Epithelial cell of proximal tubule (primary cell): Measurements from ENCODE around the gene SERPIND1. TPM values are rescaled to one million over a fixed set of nuclear protein-coding genes. Genes with fewer than 3 reads are reported as not detected.

Source experiments
- DNase-seq: peaks from one replicate; pipeline ENCODE4 v3.0.0-alpha.2; 2011; ENCODE audit warnings: low read depth
- H3K4me3 ChIP-seq: 2 replicates; pipeline ENCODE4 v1.5.1; 2011; ENCODE audit warnings: low read depth, mild to moderate bottlenecking, low read length
- total RNA-seq: library from RNA; depleted of rRNA; stranded (reverse); fragments of >200 nt; gene quantifications from 2 replicates; pipeline ENCODE4 v1.2.3, GENCODE V29; 2015
- TF ChIP-seq, protein P1 (sequence below): conservative IDR thresholded peaks from 2 replicates; pipeline ENCODE4 v1.5.1; 2012; ENCODE audit warnings: low read depth, mild to moderate bottlenecking, low read length

The SERPIND1 gene
- total RNA-seq, 1 donor from 2014 or later = not detected

DNA sequence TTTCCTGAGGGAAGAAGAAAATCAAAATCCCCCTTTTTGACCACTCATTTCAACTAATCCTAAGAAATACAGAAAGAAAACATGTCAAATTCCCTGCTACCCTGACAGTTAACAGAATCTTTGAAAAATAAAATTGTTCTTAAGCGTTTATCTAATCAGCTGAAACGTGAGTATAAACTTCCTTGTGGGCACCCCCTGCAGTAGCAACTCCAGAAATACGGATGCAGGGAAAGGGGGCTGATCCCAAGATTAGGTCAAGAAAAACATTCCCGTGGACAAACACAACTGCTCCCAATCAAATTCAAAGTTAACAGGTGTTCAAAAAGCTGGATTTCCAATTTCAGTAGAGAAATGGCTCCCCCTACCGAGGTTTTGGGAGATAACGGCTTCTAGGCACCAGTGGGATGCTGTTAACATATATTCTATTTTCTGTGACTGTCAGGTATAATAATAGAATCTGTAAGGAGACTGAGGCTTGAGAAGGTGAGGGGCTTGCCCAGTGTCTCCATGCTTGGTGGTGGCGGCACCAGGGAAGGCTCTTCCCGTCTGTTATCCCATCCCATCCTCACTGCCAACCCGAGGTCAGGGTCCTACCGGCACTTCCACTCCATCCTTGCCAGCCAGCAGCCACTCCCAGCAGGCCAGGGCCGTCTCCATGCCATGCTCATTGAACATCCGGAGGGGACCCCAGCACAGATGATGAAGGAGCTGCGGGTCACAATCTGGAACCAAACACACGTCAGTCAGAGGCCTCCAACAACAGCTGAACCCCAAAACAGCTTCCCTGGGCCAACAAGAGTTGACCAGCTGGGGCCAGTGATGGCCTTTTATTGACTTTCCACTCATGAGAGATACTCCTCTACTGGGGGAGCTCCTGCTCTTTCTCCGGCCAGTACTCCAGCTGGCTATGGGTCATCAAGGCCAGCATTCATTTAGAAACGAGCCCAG is 32.0 kb upstream of the SERPIND1 start:
- H3K4me3 ChIP-seq = no peak overlapping the region
- DNase-seq = no peak
- TF ChIP-seq, protein P1, sequence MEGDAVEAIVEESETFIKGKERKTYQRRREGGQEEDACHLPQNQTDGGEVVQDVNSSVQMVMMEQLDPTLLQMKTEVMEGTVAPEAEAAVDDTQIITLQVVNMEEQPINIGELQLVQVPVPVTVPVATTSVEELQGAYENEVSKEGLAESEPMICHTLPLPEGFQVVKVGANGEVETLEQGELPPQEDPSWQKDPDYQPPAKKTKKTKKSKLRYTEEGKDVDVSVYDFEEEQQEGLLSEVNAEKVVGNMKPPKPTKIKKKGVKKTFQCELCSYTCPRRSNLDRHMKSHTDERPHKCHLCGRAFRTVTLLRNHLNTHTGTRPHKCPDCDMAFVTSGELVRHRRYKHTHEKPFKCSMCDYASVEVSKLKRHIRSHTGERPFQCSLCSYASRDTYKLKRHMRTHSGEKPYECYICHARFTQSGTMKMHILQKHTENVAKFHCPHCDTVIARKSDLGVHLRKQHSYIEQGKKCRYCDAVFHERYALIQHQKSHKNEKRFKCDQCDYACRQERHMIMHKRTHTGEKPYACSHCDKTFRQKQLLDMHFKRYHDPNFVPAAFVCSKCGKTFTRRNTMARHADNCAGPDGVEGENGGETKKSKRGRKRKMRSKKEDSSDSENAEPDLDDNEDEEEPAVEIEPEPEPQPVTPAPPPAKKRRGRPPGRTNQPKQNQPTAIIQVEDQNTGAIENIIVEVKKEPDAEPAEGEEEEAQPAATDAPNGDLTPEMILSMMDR = peak; percentile 74

DNA sequence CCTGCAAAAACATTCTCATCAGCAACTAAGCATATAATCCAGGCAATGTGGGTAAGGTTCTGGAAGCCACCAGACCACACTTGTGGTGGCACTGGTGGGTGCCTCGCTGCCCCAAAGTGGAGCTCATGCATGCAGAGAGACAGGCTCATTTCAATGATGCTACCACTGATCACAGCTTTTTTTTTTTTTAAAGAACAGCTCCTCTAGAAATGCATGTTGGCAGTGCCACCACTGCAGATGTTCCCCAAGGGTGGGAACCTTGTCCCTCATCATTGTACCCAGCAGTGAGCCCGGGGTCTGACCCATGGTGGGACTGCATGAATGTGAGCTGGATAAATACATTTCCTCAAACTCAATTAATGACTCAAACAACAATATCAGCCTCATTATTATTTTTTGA is 31.1 kb upstream of the SERPIND1 start:
- H3K4me3 ChIP-seq = no peak overlapping the region
- TF ChIP-seq, protein P1 = no peak
- no peak for DNase-seq

DNA sequence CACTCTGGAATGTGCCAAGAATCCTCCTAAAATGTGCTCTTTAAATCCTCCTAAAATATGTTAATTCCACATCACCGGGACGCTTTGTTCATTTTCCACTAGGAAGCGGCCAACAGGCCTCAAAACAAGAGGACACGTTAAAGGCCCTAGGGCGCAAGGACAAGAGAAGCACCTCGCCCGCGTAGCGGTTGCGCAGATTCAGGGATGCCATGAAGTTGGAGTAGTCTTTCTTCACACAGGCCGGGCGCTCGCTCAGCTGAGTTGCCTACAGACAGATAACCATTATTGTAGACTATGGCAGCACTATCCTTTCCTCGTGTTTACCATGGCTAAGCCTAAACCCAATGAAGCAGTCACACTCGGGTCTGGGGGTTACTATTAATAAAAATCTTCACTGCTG is 29.5 kb upstream of the SERPIND1 start:
- TF ChIP-seq, protein P1 = no peak
- no peak overlapping the region for H3K4me3 ChIP-seq
- no peak for DNase-seq

DNA sequence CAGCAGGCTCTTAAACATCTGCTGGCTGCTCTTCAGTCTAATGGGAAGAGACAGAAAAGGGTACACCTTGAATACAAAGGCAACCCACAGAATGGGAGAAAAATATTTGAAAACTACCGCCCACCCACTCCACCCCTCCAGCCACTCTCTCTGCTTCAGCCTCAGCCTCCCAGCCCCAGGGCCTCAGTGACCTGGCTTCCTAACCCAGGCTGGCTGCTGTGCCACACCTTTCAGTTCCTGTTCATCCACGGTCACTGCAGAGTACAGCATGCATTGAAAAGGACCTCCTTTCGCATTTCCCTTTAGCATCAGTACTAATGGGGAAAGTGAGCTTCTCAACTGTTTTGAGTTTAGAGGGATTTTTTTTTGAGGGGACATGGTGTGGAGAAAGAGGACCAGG is 28.8 kb upstream of the SERPIND1 start:
- TF ChIP-seq, protein P1 = no peak
- no peak overlapping the region for H3K4me3 ChIP-seq
- no peak for DNase-seq

DNA sequence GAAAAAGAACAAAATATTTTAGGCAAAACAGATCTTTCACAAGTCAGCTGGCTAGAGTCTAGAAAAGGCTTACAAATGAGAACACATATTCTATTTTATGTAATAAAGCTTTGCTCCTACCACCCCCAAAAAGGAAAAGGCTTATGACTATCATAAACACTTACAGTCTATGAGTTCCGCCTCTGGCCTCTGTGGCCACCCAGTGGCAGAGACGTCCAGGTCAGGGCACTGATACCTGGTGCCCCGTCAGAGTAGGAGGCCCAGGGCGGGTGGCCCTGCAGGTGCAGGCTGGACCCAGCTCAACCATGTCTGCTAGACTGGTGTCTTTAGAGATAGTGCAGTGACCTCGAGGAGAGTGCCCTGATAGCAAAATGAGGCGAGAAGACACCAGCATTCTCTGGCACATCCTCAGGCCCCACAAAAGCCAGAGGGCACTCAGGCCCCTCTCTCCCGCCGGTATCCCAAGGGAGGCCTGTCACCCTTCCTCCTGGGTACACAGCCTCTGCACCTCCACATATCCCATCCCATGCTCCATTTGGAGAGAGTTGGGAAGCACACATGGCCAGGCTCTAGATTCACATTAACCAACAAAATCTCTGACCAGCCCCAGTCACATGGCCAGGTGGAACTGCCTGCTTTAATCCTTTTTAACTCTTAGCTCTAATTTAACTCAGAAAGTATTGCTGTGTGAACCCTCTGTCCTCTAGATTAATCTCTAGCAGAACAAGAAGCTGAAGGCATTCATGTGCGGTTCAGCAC is 27.3 kb upstream of the SERPIND1 start:
- TF ChIP-seq, protein P1 = no peak
- H3K4me3 ChIP-seq = no peak overlapping the region
- DNase-seq = no peak

DNA sequence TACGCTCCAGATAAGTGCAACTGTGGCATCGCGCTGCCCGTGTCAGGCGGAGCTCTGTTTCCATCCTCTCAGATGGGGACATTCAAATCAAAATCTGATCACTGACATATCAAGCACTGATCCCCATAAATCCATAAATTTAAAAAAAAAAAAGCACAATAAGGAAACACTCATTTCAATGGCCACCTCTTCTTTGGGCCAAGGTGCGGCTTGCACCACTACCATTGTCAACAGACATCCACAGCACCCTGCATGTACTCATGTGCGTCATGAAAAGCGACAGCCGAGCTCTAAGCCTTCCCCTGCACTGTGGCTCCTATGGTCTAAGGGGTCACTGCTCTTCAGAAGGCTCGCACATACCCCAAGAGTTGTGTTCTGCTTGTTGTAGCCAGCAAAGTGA is 26.7 kb upstream of the SERPIND1 start:
- no peak overlapping the region for H3K4me3 ChIP-seq
- no peak for DNase-seq
- TF ChIP-seq, protein P1 = no peak
